ENCODE data around the gene TBC1D13. TPM values are rescaled to one million over a fixed set of nuclear protein-coding genes. Genes with fewer than 3 reads are reported as not detected.

TBC1D13 gene
- total and polyA plus RNA-seq, 2 of the 13 experiments (the other 11 are each of a cell fraction or from before 2014, with no cell fraction given), result 17.9 to 19.7 TPM

- no peak for TF ChIP-seq LCORL (IDR thresholded peaks at IDR 0.05)
- TF ChIP-seq LCORL (CRISPR knock-in tag; IDR thresholded peaks at IDR 0.05), result peak; percentile 73
- peak; percentile 96 for TF ChIP-seq KDM5A (IDR thresholded peaks at IDR 0.05; ENCODE audit: borderline replicate concordance, low read length)
- 0 out of 2 replicates have a peak, but pooled peaks have one; percentile 26 for TF ChIP-seq ELK4 (CRISPR knock-in tag; IDR thresholded peaks at IDR 0.05; ENCODE audit: borderline replicate concordance)
- TF ChIP-seq SATB2 (CRISPR knock-in tag; IDR thresholded peaks at IDR 0.05), result no peak; the same call in 1 of the 2 replicates
- no peak for TF ChIP-seq IKZF1 (IDR thresholded peaks at IDR 0.05)
- TF ChIP-seq REL (CRISPR knock-in tag; conservative IDR thresholded peaks at IDR 0.05), result peak; percentile 97
- TF ChIP-seq ZNF143 (CRISPR knock-in tag; IDR thresholded peaks at IDR 0.05), result peak; percentile 62; the same call in 1 of the 2 replicates
- no peak for TF ChIP-seq ARID2 (CRISPR knock-in tag; IDR thresholded peaks at IDR 0.05; ENCODE audit: borderline replicate concordance)
- peak; percentile 83 for TF ChIP-seq FOXA3 (CRISPR knock-in tag; IDR thresholded peaks at IDR 0.05)
- peak; percentile 94 for TF ChIP-seq ZNF883 (CRISPR knock-in tag; IDR thresholded peaks at IDR 0.05; ENCODE audit: not compliant biosample characterization)
- TF ChIP-seq BCL3 (CRISPR knock-in tag; IDR thresholded peaks at IDR 0.05), result peak; percentile 98
- TF ChIP-seq ZNF276 (CRISPR knock-in tag; IDR thresholded peaks at IDR 0.05; ENCODE audit: low read depth), result peak; percentile 75; the same call in 1 of the 2 replicates
- peak; percentile 95 for TF ChIP-seq HIVEP1 (CRISPR knock-in tag; IDR thresholded peaks at IDR 0.05)
- TF ChIP-seq ZNF224 (CRISPR knock-in tag; IDR thresholded peaks at IDR 0.05), result peak; percentile 97
- TF ChIP-seq ZNF704 (CRISPR knock-in tag; IDR thresholded peaks at IDR 0.05; ENCODE audit: borderline replicate concordance), result peak; percentile 73; the same call in 1 of the 2 replicates
- peak; percentile 73; the same call in 1 of the 2 replicates for TF ChIP-seq ZNF441 (CRISPR knock-in tag; IDR thresholded peaks at IDR 0.05; ENCODE audit: borderline replicate concordance)
- peak; percentile 99 for TF ChIP-seq PATZ1 (CRISPR knock-in tag; IDR thresholded peaks at IDR 0.05)
- TF ChIP-seq ZNF816 (CRISPR knock-in tag; IDR thresholded peaks at IDR 0.05; ENCODE audit: borderline replicate concordance), result peak; percentile 98
- peak; percentile 88; the same call in 1 of the 2 replicates for TF ChIP-seq NAIF1 (CRISPR knock-in tag; IDR thresholded peaks at IDR 0.05; ENCODE audit: borderline replicate concordance)
- TF ChIP-seq ZNF430 (CRISPR knock-in tag; IDR thresholded peaks at IDR 0.05), result peak; percentile 98
Observed at GRCh38 chr9:128786681-128787601, at the start of gene TBC1D13 (continued).
